ENCODE data around the gene NDUFB8.
A peak's percentile ranks its signal among the peaks of the same experiment; 100 is the strongest.

Gene NDUFB8

GRCh38 chr10:100535715-100536353 is 6.2 kb upstream of the NDUFB8 start, which contains the start of gene HIF1AN (continued):
- TF ChIP-seq, protein P1, sequence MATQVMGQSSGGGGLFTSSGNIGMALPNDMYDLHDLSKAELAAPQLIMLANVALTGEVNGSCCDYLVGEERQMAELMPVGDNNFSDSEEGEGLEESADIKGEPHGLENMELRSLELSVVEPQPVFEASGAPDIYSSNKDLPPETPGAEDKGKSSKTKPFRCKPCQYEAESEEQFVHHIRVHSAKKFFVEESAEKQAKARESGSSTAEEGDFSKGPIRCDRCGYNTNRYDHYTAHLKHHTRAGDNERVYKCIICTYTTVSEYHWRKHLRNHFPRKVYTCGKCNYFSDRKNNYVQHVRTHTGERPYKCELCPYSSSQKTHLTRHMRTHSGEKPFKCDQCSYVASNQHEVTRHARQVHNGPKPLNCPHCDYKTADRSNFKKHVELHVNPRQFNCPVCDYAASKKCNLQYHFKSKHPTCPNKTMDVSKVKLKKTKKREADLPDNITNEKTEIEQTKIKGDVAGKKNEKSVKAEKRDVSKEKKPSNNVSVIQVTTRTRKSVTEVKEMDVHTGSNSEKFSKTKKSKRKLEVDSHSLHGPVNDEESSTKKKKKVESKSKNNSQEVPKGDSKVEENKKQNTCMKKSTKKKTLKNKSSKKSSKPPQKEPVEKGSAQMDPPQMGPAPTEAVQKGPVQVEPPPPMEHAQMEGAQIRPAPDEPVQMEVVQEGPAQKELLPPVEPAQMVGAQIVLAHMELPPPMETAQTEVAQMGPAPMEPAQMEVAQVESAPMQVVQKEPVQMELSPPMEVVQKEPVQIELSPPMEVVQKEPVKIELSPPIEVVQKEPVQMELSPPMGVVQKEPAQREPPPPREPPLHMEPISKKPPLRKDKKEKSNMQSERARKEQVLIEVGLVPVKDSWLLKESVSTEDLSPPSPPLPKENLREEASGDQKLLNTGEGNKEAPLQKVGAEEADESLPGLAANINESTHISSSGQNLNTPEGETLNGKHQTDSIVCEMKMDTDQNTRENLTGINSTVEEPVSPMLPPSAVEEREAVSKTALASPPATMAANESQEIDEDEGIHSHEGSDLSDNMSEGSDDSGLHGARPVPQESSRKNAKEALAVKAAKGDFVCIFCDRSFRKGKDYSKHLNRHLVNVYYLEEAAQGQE (tag by site-specific recombination; IDR thresholded peaks at IDR 0.05): peak; percentile 57
- TF ChIP-seq ZNF426 (tag by site-specific recombination; IDR thresholded peaks at IDR 0.05): no peak
- TF ChIP-seq, protein P2, sequence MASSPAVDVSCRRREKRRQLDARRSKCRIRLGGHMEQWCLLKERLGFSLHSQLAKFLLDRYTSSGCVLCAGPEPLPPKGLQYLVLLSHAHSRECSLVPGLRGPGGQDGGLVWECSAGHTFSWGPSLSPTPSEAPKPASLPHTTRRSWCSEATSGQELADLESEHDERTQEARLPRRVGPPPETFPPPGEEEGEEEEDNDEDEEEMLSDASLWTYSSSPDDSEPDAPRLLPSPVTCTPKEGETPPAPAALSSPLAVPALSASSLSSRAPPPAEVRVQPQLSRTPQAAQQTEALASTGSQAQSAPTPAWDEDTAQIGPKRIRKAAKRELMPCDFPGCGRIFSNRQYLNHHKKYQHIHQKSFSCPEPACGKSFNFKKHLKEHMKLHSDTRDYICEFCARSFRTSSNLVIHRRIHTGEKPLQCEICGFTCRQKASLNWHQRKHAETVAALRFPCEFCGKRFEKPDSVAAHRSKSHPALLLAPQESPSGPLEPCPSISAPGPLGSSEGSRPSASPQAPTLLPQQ (tag by site-specific recombination; IDR thresholded peaks at IDR 0.05): peak; percentile 78
- TF ChIP-seq ZSCAN30 (tag by site-specific recombination; IDR thresholded peaks at IDR 0.05): 0 out of 2 replicates have a peak, but pooled peaks have one; percentile 16
- TF ChIP-seq IKZF3 (tag by site-specific recombination; IDR thresholded peaks at IDR 0.05): no peak
- no peak for TF ChIP-seq HOXC10 (CRISPR knock-in tag; IDR thresholded peaks at IDR 0.05)
- TF ChIP-seq PRDM10 (tag by site-specific recombination; IDR thresholded peaks at IDR 0.05): peak; percentile 64
- peak; percentile 27; the same call in 1 of the 2 replicates for TF ChIP-seq ZNF561 (tag by site-specific recombination; IDR thresholded peaks at IDR 0.05; ENCODE audit: borderline replicate concordance)
- 0 out of 2 replicates have a peak, but pooled peaks have one; percentile 39 for TF ChIP-seq TRIM28 (IDR thresholded peaks at IDR 0.05; ENCODE audit: borderline replicate concordance, low read length)
- 0 out of 2 replicates have a peak, but pooled peaks have one; percentile 5 for TF ChIP-seq ZNF623 (tag by site-specific recombination; IDR thresholded peaks at IDR 0.05)
- TF ChIP-seq RBAK (tag by site-specific recombination; IDR thresholded peaks at IDR 0.05): no peak
- peak; percentile 77; the same call in 1 of the 2 replicates for TF ChIP-seq ZNF391 (tag by site-specific recombination; IDR thresholded peaks at IDR 0.05; ENCODE audit: borderline replicate concordance, low read depth)
- TF ChIP-seq, protein P3, sequence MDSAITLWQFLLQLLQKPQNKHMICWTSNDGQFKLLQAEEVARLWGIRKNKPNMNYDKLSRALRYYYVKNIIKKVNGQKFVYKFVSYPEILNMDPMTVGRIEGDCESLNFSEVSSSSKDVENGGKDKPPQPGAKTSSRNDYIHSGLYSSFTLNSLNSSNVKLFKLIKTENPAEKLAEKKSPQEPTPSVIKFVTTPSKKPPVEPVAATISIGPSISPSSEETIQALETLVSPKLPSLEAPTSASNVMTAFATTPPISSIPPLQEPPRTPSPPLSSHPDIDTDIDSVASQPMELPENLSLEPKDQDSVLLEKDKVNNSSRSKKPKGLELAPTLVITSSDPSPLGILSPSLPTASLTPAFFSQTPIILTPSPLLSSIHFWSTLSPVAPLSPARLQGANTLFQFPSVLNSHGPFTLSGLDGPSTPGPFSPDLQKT (IDR thresholded peaks at IDR 0.05; ENCODE audit: borderline replicate concordance, low read depth, low read length): peak; percentile 32; the same call in 1 of the 2 replicates
- peak; percentile 70 for TF ChIP-seq KLF10 (tag by site-specific recombination; IDR thresholded peaks at IDR 0.05)
- peak; percentile 92 for TF ChIP-seq ZNF660 (tag by site-specific recombination; IDR thresholded peaks at IDR 0.05)
- TF ChIP-seq ZSCAN4 (tag by site-specific recombination; IDR thresholded peaks at IDR 0.05): peak; percentile 33; the same call in 1 of the 2 replicates
- TF ChIP-seq OVOL3 (tag by site-specific recombination; IDR thresholded peaks at IDR 0.05): peak; percentile 24; the same call in 1 of the 2 replicates
- no peak for TF ChIP-seq ZNF747 (tag by site-specific recombination; IDR thresholded peaks at IDR 0.05)
- TF ChIP-seq ZNF560 (tag by site-specific recombination; IDR thresholded peaks at IDR 0.05; ENCODE audit: borderline replicate concordance): no peak
- no peak for TF ChIP-seq ZNF138 (tag by site-specific recombination; IDR thresholded peaks at IDR 0.05; ENCODE audit: borderline replicate concordance)
